ENCODE data around the gene AKNA. TPM values are rescaled to one million over a fixed set of nuclear protein-coding genes. Genes with fewer than 3 reads are reported as not detected.
A peak's percentile ranks its signal among the peaks of the same experiment; 100 is the strongest.

The AKNA gene
- total and polyA plus RNA-seq, 4 donors = 29.5 to 79.5 (median 48.6) TPM

DNA sequence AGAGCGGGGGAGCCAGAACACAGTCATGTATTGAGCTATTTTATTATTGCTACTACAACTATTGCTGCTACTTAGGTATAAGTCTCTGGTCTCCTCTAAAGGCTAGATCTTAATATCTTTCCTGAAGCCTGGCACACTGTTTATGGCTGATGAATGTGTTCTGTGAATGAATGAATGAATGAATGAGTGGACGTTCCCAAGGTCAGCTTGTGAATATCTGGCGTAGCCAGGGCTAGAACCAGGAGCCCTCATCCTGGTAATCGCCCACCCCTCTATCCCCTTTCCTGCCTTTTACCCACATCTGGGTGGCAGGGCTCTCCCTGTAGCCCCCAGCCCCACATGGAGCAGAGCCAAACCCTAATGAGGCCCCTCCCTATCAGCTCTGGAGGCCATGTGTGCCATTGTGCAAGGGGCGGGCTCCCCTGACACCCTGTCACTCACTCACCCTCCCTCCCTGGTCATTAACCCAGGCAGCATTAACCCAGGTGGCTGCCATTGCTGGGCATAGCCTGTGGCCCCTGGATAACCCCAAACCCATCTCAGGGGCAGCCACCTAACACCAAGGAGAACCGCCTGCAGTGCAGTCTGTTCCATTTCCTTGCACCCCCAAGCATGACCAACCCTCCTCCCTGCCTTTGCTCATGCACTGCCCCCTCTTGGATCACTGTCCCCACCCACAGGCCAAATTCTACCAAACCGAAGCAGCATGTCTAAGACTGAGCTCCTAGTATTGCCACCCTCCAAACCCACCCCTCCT lies 2.0 kb upstream of the AKNA start:
- H3K4me1 ChIP-seq (ENCODE audit: control insufficient read depth in 5 of 5, insufficient read depth in 5 of 5, low read length in 5 of 5) = peaks cover 0 to 71% (median 24%) of the 10 kb centered on the region in 5 donors
- WGBS, 2 donors = 74 to 80% methylated on average over 7 of the region's 7 CpGs

DNA sequence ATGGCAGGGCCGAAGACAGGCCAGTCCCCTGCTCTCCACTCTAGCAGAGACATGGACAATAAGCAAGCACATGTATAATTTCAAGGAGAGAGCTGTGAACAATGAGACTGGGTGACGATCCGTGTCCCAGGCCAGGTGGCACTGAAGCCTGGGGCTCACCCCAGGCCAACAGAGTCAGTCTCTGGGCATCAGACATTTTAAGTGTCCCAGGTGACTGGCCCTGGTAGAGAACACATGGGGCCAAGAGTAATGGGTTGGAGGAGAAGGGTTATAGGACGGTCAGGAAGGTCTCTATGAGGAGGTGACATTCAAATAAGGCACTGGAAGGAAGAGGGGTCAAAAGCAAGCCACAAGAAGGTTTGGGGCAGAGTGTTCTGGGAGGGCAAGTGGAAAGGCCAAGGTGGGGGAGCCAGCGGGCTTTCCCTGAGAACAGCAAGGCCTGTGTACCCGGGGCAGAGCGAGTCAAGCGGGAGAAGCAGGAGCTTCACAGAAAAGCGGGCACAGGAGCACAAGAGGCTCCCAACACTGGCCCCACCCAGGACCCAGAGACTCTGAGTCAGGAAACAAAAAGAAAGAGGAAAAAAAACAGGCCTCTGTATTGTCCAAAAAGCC lies 1.1 kb upstream of the AKNA start:
- H3K9me3 ChIP-seq (ENCODE audit: control insufficient read depth in 4 of 4, insufficient read depth in 3 of 4, low read length in 3 of 4) = no peaks in the 10 kb centered on the region
- no peak overlapping the region for H3K4me3 ChIP-seq
- peak overlapping the region in 1 of 2 donors; percentile 93 for H3K27ac ChIP-seq (ENCODE audit: low read depth in 1 of 2, low read length in 1 of 2)
- no peaks in the 10 kb centered on the region for H3K27me3 ChIP-seq (ENCODE audit: control insufficient read depth in 3 of 3, insufficient read depth in 3 of 3, low read length in 2 of 3)
- TF ChIP-seq, protein P1, sequence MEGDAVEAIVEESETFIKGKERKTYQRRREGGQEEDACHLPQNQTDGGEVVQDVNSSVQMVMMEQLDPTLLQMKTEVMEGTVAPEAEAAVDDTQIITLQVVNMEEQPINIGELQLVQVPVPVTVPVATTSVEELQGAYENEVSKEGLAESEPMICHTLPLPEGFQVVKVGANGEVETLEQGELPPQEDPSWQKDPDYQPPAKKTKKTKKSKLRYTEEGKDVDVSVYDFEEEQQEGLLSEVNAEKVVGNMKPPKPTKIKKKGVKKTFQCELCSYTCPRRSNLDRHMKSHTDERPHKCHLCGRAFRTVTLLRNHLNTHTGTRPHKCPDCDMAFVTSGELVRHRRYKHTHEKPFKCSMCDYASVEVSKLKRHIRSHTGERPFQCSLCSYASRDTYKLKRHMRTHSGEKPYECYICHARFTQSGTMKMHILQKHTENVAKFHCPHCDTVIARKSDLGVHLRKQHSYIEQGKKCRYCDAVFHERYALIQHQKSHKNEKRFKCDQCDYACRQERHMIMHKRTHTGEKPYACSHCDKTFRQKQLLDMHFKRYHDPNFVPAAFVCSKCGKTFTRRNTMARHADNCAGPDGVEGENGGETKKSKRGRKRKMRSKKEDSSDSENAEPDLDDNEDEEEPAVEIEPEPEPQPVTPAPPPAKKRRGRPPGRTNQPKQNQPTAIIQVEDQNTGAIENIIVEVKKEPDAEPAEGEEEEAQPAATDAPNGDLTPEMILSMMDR (IDR thresholded peaks at IDR 0.05; ENCODE audit: control extremely low read depth, extremely low read depth) = no peak
- peaks cover under 1 to 72% (median 22%) of the 10 kb centered on the region in 5 donors for H3K4me1 ChIP-seq (ENCODE audit: control insufficient read depth in 5 of 5, insufficient read depth in 5 of 5, low read length in 5 of 5)
- DNase-seq (no peak), ATAC-seq (ENCODE audit: insufficient read depth, low FRiP score) (no peak)
- H3K9ac ChIP-seq (ENCODE audit: insufficient read depth in 1 of 2, low read length in 2 of 2) = peak overlapping the region in 1 of 2 donors; percentile 90
- 76 to 86% methylated on average over 8 to 9 of the region's 9 CpGs for WGBS, 2 donors
- peaks cover 0 to 3% (median 0%) of the 10 kb centered on the region in 4 donors for H3K36me3 ChIP-seq (ENCODE audit: control insufficient read depth in 4 of 4, insufficient read depth in 4 of 4, low read length in 4 of 4)

More for the DNA sequence above, 2.0 kb upstream of the AKNA start:
- TF ChIP-seq, protein P1 (IDR thresholded peaks at IDR 0.05; ENCODE audit: control extremely low read depth, extremely low read depth) = no peak
- H3K27me3 ChIP-seq (ENCODE audit: control insufficient read depth in 3 of 3, insufficient read depth in 3 of 3, low read length in 2 of 3) = no peaks in the 10 kb centered on the region
- no peaks in the 10 kb centered on the region for H3K9me3 ChIP-seq (ENCODE audit: control insufficient read depth in 4 of 4, insufficient read depth in 3 of 4, low read length in 3 of 4)
- H3K4me3 ChIP-seq = no peak overlapping the region
- ATAC-seq (ENCODE audit: insufficient read depth, low FRiP score) (no peak), DNase-seq (no peak)
- H3K36me3 ChIP-seq (ENCODE audit: control insufficient read depth in 4 of 4, insufficient read depth in 4 of 4, low read length in 4 of 4) = peaks cover 0 to 3% (median 0%) of the 10 kb centered on the region in 4 donors
- H3K27ac ChIP-seq (ENCODE audit: low read depth in 1 of 2, low read length in 1 of 2) = peak overlapping the region in 1 of 2 donors; percentile 26
- no peak overlapping the region for H3K9ac ChIP-seq (ENCODE audit: insufficient read depth in 1 of 2, low read length in 2 of 2)

DNA sequence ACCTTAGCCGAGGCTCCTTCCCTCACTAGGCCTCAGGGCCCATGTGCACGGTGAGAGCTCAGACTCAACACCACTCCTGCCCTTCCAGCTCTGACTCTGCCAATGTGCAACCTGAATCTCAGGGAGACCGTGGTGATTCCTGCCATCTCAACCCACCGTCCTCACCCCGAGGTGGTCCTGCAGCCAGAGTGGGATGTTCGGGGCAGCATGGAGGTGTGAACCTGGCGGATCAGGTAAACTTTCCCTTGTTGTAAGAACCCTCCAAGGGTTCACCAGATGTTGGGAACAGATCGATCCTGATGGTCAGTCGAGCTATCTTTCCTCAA lies 538 bp upstream of the AKNA start:
- Histone ChIP-seq H3K9me3 (ENCODE audit: control insufficient read depth in 4 of 4, insufficient read depth in 3 of 4, low read length in 3 of 4) (no peaks in the 10 kb centered on the region), H3K4me1 (ENCODE audit: control insufficient read depth in 5 of 5, insufficient read depth in 5 of 5, low read length in 5 of 5) (peaks cover 6 to 78% (median 23%) of the 10 kb centered on the region in 5 donors), H3K4me3 (no peak overlapping the region), H3K9ac (ENCODE audit: insufficient read depth in 1 of 2, low read length in 2 of 2) (peak overlapping the region; percentile 26 to 90), H3K27ac (ENCODE audit: low read depth in 1 of 2, low read length in 1 of 2) (peak overlapping the region; percentile 39 to 93), H3K36me3 (ENCODE audit: control insufficient read depth in 4 of 4, insufficient read depth in 4 of 4, low read length in 4 of 4) (peaks cover 0 to 3% (median 0%) of the 10 kb centered on the region in 4 donors), H3K27me3 (ENCODE audit: control insufficient read depth in 3 of 3, insufficient read depth in 3 of 3, low read length in 2 of 3) (no peaks in the 10 kb centered on the region)
- TF ChIP-seq, protein P1 (IDR thresholded peaks at IDR 0.05; ENCODE audit: control extremely low read depth, extremely low read depth) = no peak
- WGBS, 2 donors = 58 to 67% methylated on average over 9 of the region's 9 CpGs
- DNase-seq (no peak), ATAC-seq (ENCODE audit: insufficient read depth, low FRiP score) (no peak)

Measured in lung (tissue), 12 donors.